Inferior parietal cortex (tissue), 1 donor: Measurements from ENCODE around the gene STRADA.

Experiments
- DNase-seq: peaks from one replicate; pipeline ENCODE4 v3.0.0-alpha.2; 2016; ENCODE audit errors: extremely low spot score

Gene STRADA, protein sequence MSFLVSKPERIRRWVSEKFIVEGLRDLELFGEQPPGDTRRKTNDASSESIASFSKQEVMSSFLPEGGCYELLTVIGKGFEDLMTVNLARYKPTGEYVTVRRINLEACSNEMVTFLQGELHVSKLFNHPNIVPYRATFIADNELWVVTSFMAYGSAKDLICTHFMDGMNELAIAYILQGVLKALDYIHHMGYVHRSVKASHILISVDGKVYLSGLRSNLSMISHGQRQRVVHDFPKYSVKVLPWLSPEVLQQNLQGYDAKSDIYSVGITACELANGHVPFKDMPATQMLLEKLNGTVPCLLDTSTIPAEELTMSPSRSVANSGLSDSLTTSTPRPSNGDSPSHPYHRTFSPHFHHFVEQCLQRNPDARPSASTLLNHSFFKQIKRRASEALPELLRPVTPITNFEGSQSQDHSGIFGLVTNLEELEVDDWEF

DNA sequence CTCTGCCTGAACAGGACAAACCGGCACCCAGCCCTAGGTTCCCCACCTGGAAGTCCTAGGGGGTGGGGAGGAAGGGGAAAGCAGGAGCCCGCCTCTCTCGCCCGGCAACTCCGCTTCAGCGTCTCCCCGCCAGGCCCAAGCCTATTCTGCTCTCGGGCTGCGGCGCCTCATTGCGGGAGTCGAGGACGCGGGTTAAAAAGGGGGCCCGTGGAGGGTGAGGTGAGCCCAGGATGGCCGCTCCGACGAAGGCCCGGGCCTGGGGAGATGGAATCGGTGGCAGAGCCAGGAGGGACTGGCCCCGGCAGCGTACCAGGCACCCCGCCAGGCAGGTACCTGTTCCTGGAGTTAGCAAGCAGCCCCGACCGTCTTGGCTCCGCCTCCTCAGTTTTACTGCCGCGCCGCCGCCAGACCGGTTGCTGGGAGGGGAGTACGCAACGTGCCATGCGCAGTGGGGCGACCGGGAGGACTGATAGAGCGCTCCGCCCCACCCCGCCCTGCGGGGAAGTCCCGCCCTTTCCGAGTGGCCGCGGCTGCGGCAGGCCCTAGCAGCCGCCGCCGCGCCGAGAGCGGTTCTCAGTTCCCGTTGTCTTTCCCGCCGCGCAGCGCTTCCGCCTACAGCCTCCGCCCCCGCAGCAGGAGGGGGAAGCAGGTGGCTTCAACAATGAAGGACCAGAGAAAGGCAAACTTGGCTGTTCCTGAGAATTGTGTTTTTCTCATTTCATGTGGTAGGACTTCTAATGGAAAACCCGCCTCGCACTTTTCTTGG is at the start of gene STRADA:
TSS of gene STRADA (minus strand) at position 392 of the 766 bp plus-strand sequence. CDS start 13,430 bp downstream, outside the sequence.
- DNase-seq = peak; percentile 97

- DNase-seq = no peak
Observed at GRCh38 chr17:63790057-63790456, 48.5 kb upstream of the STRADA start.

DNA sequence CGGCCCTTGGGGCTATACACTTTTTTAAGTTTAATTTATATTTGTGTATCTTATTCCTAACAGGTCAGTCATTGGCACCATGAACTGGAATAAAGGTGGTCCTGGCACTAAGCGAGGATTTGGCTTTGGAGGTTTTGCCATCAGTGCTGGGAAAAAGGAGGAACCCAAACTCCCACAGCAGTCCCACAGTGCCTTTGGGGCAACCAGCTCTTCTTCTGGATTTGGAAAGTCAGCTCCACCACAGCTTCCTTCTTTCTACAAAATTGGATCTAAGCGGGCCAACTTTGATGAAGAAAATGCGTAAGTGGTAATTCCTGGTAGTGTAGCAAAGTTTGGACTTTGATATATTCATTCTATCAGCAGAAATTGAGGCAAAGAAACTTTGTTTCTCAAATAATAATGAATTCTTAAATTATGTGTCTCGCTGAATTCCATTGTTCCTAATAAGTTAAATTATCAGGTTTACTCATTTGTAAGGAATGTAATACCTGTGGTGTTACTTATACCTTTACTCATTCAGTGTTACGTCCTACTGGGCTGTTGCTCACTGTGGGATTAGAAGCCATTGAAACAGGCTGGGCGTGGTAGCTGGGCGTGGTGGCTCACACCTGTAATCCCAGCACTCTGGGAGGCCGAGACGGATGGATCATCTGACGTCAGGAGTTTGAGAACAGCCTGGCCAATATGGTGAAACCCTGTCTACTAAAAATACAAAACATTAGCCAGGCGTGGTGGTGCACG is 45.5 kb upstream of the STRADA start:
- no peak for DNase-seq

DNA sequence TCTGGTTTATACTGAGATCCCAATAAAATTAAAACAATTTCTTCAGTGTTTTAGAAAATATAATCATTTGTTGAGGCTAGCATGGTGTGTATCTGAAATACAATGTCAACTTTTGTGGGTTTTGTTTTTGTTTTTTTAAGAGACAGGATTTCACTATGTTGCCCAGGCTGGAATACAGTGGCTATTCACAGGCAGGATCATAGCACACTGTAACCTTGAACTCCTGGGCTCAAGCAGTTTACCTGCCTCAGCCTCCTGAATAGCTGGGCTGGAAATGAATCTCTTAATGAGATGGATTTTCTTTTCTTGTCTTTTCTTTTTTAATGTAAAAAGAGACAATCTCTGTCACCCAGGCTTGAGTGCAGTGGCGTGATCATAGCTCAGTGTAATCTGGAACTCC is 44.5 kb upstream of the STRADA start:
- no peak for DNase-seq

DNA sequence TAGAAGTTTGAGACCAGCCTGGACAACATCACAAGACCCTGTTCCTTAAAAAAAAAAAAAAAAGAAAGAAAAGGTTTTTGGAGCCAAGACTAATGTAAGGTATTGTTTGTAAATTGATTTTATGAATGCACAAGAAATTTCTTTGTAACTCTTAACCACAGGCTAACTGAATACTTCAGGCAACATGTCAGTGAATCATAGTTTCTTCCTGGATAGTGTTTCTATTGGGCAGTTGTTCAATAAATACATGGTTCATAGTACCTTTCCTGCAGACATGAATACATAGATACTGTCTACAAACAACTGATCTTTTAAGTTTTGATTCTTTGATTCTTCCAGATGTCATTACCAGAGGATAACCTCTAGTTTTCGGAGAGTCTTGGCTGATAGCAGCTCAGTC is 44.0 kb upstream of the STRADA start:
- no peak for DNase-seq

- DNase-seq = no peak
Observed at GRCh38 chr17:63783522-63783921, 41.9 kb upstream of the STRADA start.

GRCh38 chr17:63780928-63781327 is 39.3 kb upstream of the STRADA start:
- no peak for DNase-seq

DNA sequence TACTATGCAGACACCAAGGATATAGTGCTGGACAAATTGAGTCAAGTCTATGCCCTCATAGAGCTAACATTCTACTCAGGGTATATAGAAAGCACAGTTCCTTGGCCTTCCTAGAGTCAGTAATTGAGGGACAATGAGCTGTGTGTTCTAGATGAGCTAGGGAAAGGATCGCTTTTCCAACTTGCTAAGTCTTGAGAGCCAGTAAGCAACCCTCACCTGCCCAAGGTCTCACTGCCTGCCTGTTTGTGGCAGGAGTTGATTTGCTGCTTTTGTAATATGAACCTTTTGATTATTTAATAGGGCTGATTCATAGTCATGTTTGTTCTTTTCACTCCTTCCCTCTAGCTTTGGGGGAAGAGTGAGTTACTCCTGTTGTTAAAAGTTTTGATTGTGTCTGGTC is 38.9 kb upstream of the STRADA start:
- DNase-seq = no peak

GRCh38 chr17:63775420-63775819 is 33.8 kb upstream of the STRADA start:
- no peak for DNase-seq

- DNase-seq = no peak
Observed at GRCh38 chr17:63774969-63775265, 33.3 kb upstream of the STRADA start.

DNA sequence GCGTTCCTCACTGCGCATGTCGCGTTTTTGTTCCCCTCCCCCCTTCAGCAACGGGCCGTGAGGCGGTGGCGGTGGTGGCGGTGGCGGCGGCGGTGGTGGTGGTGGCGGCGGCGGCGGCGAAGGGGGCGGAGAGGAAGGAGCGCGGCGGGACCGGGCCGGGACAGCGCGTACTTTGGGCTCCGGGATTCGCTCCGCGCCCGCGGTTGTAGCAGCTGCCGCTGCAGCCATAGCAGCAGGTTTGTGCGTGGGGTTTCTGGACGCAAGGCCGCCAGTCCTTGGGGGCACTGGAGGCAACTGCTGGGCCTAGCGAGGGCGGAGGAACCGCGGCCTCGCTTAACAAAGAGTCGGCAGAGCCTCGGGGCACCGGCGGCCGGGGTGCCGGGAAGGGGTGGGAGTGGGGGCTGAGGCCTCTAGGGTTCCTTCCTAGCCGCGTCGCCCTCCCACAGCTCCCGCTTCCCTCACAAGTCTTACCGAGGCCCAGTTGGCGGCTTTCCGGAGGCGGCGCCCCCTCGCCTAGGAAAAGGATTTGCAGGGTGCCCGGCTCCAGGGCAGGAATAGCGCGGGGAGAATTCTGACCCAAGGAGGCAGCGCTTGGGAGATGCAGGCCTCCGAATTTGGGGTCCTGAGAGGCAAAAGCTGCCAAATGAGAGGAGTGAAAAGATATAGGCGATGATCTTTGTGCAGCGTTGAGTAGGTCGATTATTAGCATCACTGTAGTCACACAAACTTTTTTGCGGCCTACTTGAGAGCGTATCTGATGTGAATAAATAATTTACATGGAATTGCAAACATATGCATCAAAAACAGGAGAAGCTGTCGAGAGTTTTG is 32.8 kb upstream of the STRADA start, which contains the start of gene DDX42:
TSS of gene DDX42 (plus strand) at position 30 of the 828 bp plus-strand sequence. CDS start 12,880 bp downstream, outside the sequence.
- no peak for DNase-seq

- DNase-seq = peak; percentile 100
Observed at GRCh38 chr17:63773272-63774140, 31.9 kb upstream of the STRADA start, which contains the start of gene CCDC47. CCDC47 (minus strand) TSS chr17:63773597; CDS start chr17:63766175, 7,422 bp downstream.

- DNase-seq = peak; percentile 27
Observed at GRCh38 chr17:63772801-63773271, 31.2 kb upstream of the STRADA start.

GRCh38 chr17:63768433-63768832 is 26.8 kb upstream of the STRADA start:
- DNase-seq = no peak

DNA sequence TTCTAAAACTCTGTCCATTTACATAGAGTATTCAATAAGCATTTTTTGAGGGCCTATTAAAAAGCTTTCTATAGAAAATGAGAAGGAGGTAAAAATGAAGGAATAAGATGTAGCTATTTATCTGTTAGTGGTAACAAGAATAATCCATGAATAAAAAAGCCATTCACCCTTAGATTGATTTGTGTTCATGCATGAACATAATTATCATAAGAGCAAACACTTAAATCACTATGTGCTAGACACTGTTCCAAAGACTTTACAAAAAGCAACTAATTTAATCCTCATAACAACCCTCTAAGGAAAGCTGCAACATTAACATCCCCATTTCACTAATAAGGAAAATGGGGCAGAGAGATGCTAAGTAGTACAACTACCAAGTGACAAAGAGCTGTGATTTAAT is 25.2 kb upstream of the STRADA start:
- no peak for DNase-seq

GRCh38 chr17:63764716-63765115 is 23.1 kb upstream of the STRADA start:
- no peak for DNase-seq

GRCh38 chr17:63762161-63763078 is 20.8 kb upstream of the STRADA start:
- DNase-seq = no peak

DNA sequence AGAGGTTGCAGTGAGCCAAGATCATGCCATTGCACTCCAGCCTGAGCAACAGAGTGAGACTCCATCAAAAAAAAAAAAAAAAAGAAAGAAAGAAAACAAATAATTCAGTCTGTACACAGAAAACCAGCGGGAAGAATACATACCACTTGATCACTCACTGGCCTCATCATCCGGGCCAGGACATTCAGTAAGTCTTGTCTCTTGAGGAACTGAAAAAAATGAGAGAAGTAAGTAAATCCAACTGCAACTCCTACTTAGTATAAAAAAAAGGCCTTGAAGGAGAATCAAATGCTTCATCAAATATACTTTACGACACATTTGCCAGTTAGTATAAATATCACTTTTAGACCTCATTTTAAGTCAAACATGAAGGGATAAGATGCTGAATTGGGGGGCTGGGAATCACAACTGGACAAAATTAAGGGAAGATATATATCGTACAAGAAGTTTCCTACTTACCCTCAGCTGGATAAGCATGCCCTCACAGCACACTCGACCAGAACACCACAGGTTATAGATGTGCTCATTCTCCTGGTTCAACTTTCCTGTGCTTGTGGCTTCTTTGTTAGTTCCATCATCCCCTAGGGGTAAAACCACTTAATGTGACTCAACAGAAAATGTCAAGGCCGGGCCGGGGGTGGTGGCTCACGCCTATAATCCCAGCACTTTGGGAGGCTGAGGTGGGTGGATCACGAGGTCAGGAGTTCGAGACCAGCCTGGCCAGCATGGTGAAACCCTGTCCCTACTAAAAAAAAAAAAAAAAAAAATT is 19.4 kb upstream of the STRADA start:
- DNase-seq = no peak
